PC-9 (cell line): ENCODE data around the gene MAML3. TPM values are rescaled to one million over a fixed set of nuclear protein-coding genes. Genes with fewer than 3 reads are reported as not detected.

ENCODE experiments used
- BruUV-seq: library from RNA; stranded (reverse); fragments of 400-500 nt; replicated peaks from 2 replicates; lab custom pipeline; 2021; lab: Mats Ljungman, UMichigan
- CTCF ChIA-PET: fragments of 300-600 bp; sonication (Branson Sonifier 250); formaldehyde crosslinking; loops from one replicate; lab custom pipeline; 2022; ENCODE audit warnings: antibody characterized with exemption; lab: Charles Lee
- POLR2A ChIA-PET: fragments of 300-600 bp; sonication (Branson Sonifier 250); formaldehyde crosslinking; loops from one replicate; lab custom pipeline; 2022; ENCODE audit warnings: antibody characterized with exemption; ENCODE audit not compliant: unreplicated experiment; lab: Charles Lee
- DNase-seq, 2 experiments: peaks; one replicate each; pipeline versions ENCODE4 v3.0.0 to v3.0.0-alpha.2; 2015 to 2022; ENCODE audit warnings: mixed read lengths in 1 of 2
- H2AFZ ChIP-seq: fragments of 200-600 bp; sonication (generic); 2 replicates; pipeline ENCODE4 v1.8.1; 2017; ENCODE audit warnings: antibody characterized with exemption
- H3F3A ChIP-seq: fragments of 200-600 bp; sonication (generic); 2 replicates; pipeline ENCODE4 v1.8.1; 2017; ENCODE audit warnings: antibody characterized with exemption, mild to moderate bottlenecking, low read depth; ENCODE audit not compliant: insufficient read depth
- H3K27ac ChIP-seq: fragments of 200-600 bp; sonication (generic); 2 replicates; pipeline ENCODE4 v1.6.1; 2016; ENCODE audit warnings: mixed run types
- H3K27me3 ChIP-seq: fragments of 200-600 bp; sonication (generic); 2 replicates; pipeline ENCODE4 v1.6.1; 2016; ENCODE audit warnings: low read depth, mixed run types; ENCODE audit not compliant: insufficient read depth
- H3K36me3 ChIP-seq: fragments of 200-600 bp; sonication (generic); 2 replicates; pipeline ENCODE4 v1.6.1; 2016; ENCODE audit warnings: low read depth, mixed run types
- H3K4me1 ChIP-seq: fragments of 200-600 bp; sonication (generic); replicated peaks from 2 replicates; pipeline ENCODE4 v1.6.1; 2016; ENCODE audit warnings: mixed run types; ENCODE audit not compliant: insufficient read depth
- H3K4me2 ChIP-seq: fragments of 200-600 bp; sonication (generic); 2 replicates; pipeline ENCODE4 v1.6.1; 2017; ENCODE audit warnings: mixed run types
- H3K4me3 ChIP-seq: fragments of 200-600 bp; sonication (generic); 2 replicates; pipeline ENCODE4 v1.6.1; 2016; ENCODE audit warnings: mixed run types
- H3K79me2 ChIP-seq: fragments of 200-600 bp; sonication (generic); 2 replicates; pipeline ENCODE4 v1.6.1; 2017; ENCODE audit warnings: low read depth, mixed run types
- H3K9me2 ChIP-seq: fragments of 200-600 bp; sonication (generic); 2 replicates; pipeline ENCODE4 v1.8.1; 2017; ENCODE audit warnings: mild to moderate bottlenecking; ENCODE audit not compliant: insufficient read depth
- H3K9me3 ChIP-seq: fragments of 200-600 bp; sonication (generic); 2 replicates; pipeline ENCODE4 v1.8.1; 2016; ENCODE audit warnings: low read depth; ENCODE audit not compliant: insufficient read depth
- H4K20me1 ChIP-seq: fragments of 200-600 bp; sonication (generic); 2 replicates; pipeline ENCODE4 v1.8.1; 2017; ENCODE audit not compliant: insufficient read depth
- CTCF ChIP-seq: fragments of 200-600 bp; sonication (generic); conservative IDR thresholded peaks from 2 replicates; pipeline ENCODE4 v1.6.1; 2017; ENCODE audit warnings: mixed run types, antibody characterized with exemption, mild to moderate bottlenecking, moderate library complexity
- EZH2 ChIP-seq: fragments of 200-600 bp; sonication (generic); IDR thresholded peaks from 2 replicates; pipeline ENCODE4 v1.8.0; 2017; ENCODE audit warnings: antibody characterized with exemption, low read depth
- intact Hi-C: fragments of 100-400 bp; cut with micrococcal nuclease; formaldehyde crosslinking; loops from one replicate; pipeline ENCODE4 v1.10.0; 2022; ENCODE audit not compliant: unreplicated experiment
- total RNA-seq: library from RNA; stranded (reverse); gene quantifications from 2 replicates; pipeline ENCODE4 v1.2.3, GENCODE V29; 2021

The MAML3 gene
- total RNA-seq, 1 experiment from 2014 or later: 15.2 TPM

- no peaks in the 10 kb centered on the region for H3K9me2 ChIP-seq
- POLR2A ChIA-PET: interaction anchor here (1.0 kb wide), 1 partner anchor 69 kb away, joined by 4 read pairs; no protein-coding TSS in a partner anchor
- no peak overlapping the region for H3K4me3 ChIP-seq
- intact Hi-C loops: no loop called here
- H3K79me2 ChIP-seq: peaks cover 39% of the 10 kb centered on the region
- peaks cover 26% of the 10 kb centered on the region for H3K4me1 ChIP-seq
- BruUV-seq: no TSS peak
- CTCF ChIA-PET: no interaction called here
- H3K36me3 ChIP-seq: peaks cover 4% of the 10 kb centered on the region; the same call in 1 of the 2 replicates
- H3F3A ChIP-seq: peaks cover 5% of the 10 kb centered on the region; the same call in 1 of the 2 replicates
- TF ChIP-seq CTCF: no peak
- TF ChIP-seq EZH2: no peak
- peak overlapping the region; percentile 53; the same call in 1 of the 2 replicates for H3K4me2 ChIP-seq
- no peak overlapping the region for H2AFZ ChIP-seq
- H3K27ac ChIP-seq: no peak overlapping the region; the same call in 1 of the 2 replicates
- no peaks in the 10 kb centered on the region for H3K9me3 ChIP-seq
- no peaks in the 10 kb centered on the region for H3K27me3 ChIP-seq
- no peak for DNase-seq
- H4K20me1 ChIP-seq: no peaks in the 10 kb centered on the region
Measured at GRCh38 chr4:140068271-140068670, 85.7 kb downstream of the MAML3 start.

- H3K4me1 ChIP-seq: peaks cover 34% of the 10 kb centered on the region
Measured at GRCh38 chr4:140066031-140066930, 87.7 kb downstream of the MAML3 start.

More at GRCh38 chr4:140066031-140066930, 87.7 kb downstream of the MAML3 start:
- intact Hi-C loops: no loop called here
- Histone ChIP-seq H2AFZ (no peak overlapping the region), H3K9me3 (no peaks in the 10 kb centered on the region), H4K20me1 (no peaks in the 10 kb centered on the region), H3K9me2 (no peaks in the 10 kb centered on the region), H3K4me3 (no peak overlapping the region), H3F3A (peaks cover 9% of the 10 kb centered on the region; the same call in 1 of the 2 replicates), H3K79me2 (peaks cover 38% of the 10 kb centered on the region), H3K36me3 (peaks cover 4% of the 10 kb centered on the region; the same call in 1 of the 2 replicates), H3K4me2 (no peak overlapping the region), H3K27me3 (no peaks in the 10 kb centered on the region), H3K27ac (0 out of 2 replicates have a peak overlapping the region, but pooled peaks have one; percentile 19)
- TF ChIP-seq EZH2 (no peak), CTCF (no peak)
- CTCF ChIA-PET: no interaction called here
- POLR2A ChIA-PET: no interaction called here
- DNase-seq: no peak
- BruUV-seq: no TSS peak
